SK-N-SH (cell line): ENCODE data around the gene GARRE1. TPM values are rescaled to one million over a fixed set of nuclear protein-coding genes. Genes with fewer than 3 reads are reported as not detected.
"Not testable (repeated sequence)": the region's sequence is repeated elsewhere in the genome, so short reads cannot be mapped to it uniquely, and the experiment has no call there.

ENCODE experiments used
- CTCF ChIA-PET: fragments of 300-600, 350-600 bp; formaldehyde crosslinking; extraction: SDS; loops from one replicate; lab custom pipeline; 2021; lab: Yijun Ruan, JAX
- POLR2A ChIA-PET: fragments of 350-600 bp; sonication (Branson Sonifier 250); formaldehyde crosslinking; extraction: SDS; loops from one replicate; lab custom pipeline; 2020; ENCODE audit warnings: antibody characterized with exemption, inconsistent platforms; lab: Yijun Ruan, JAX
- DNase-seq: peaks from one replicate; pipeline ENCODE4 v3.0.0; 2012
- H2AFZ ChIP-seq: fragments of 200-600 bp; sonication (generic); 2 replicates; pipeline ENCODE4 v1.8.1; 2016; ENCODE audit warnings: antibody characterized with exemption, mild to moderate bottlenecking, low read depth
- H3F3A ChIP-seq: fragments of 200-600 bp; sonication (generic); replicated peaks from 2 replicates; pipeline ENCODE3; 2016; ENCODE audit warnings: antibody characterized with exemption, mild to moderate bottlenecking; ENCODE audit not compliant: insufficient read depth
- H3K27ac ChIP-seq, 2 experiments: fragments of 200-500 bp in 1 of 2; fragments of 200-600 bp in 1 of 2; sonication (Bioruptor generic) in 1 of 2; sonication (generic), shearing (Covaris generic) in 1 of 2; 2 replicates each; pipeline versions ENCODE4 v1.5.1 to v1.6.1; 2014 to 2016; ENCODE audit warnings: low read depth in 2 of 2, inconsistent platforms in 1 of 2, low read length in 1 of 2, mild to moderate bottlenecking in 1 of 2, mixed read lengths in 1 of 2
- H3K27me3 ChIP-seq: fragments of 200-600 bp; sonication (generic), shearing (Covaris generic); 2 replicates; pipeline ENCODE4 v1.6.1; 2016; ENCODE audit warnings: mixed run types; ENCODE audit not compliant: insufficient read depth
- H3K36me3 ChIP-seq, 2 experiments: fragments of 200-500 bp in 1 of 2; fragments of 200-600 bp in 1 of 2; sonication (Bioruptor generic) in 1 of 2; sonication (generic) in 1 of 2; replicated peaks in 1 of 2; 2 replicates each; pipeline versions ENCODE3 to v1.5.1; 2014 to 2016; ENCODE audit warnings: low read length in 1 of 2, mild to moderate bottlenecking in 1 of 2; ENCODE audit not compliant: insufficient read depth in 2 of 2, control insufficient read depth in 1 of 2
- H3K4me1 ChIP-seq, 2 experiments: fragments of 200-500 bp in 1 of 2; fragments of 200-600 bp in 1 of 2; sonication (Bioruptor generic) in 1 of 2; sonication (generic), shearing (Covaris generic) in 1 of 2; 2 replicates each; pipeline versions ENCODE4 v1.5.1 to v1.6.1; 2014 to 2016; ENCODE audit warnings: low read depth in 1 of 2, low read length in 1 of 2, mixed run types in 1 of 2; ENCODE audit not compliant: insufficient read depth in 2 of 2, control insufficient read depth in 1 of 2
- H3K4me2 ChIP-seq: fragments of 200-600 bp; sonication (generic), shearing (Covaris generic); 2 replicates; pipeline ENCODE4 v1.6.1; 2017; ENCODE audit warnings: mixed run types
- H3K4me3 ChIP-seq, 2 experiments: fragments of 200-500 bp in 1 of 2; fragments of 200-600 bp in 1 of 2; sonication (Bioruptor generic) in 1 of 2; sonication (generic), shearing (Covaris generic) in 1 of 2; 2 replicates each; pipeline versions ENCODE4 v1.5.1 to v1.8.1; 2014 to 2016; ENCODE audit warnings: low read depth in 2 of 2, inconsistent platforms in 1 of 2, low read length in 1 of 2, mild to moderate bottlenecking in 1 of 2, mixed read lengths in 1 of 2, moderate library complexity in 1 of 2
- H3K79me2 ChIP-seq: fragments of 200-600 bp; sonication (generic); 2 replicates; pipeline ENCODE4 v1.8.1; 2017; ENCODE audit warnings: mild to moderate bottlenecking; ENCODE audit not compliant: insufficient read depth
- H3K9ac ChIP-seq: fragments of 200-600 bp; sonication (generic); 2 replicates; pipeline ENCODE4 v1.6.1; 2017; ENCODE audit warnings: mixed run types
- H3K9me2 ChIP-seq: fragments of 200-600 bp; sonication (generic); 2 replicates; pipeline ENCODE4 v1.6.1; 2017; ENCODE audit warnings: mixed run types
- H3K9me3 ChIP-seq: fragments of 200-600 bp; sonication (generic); 2 replicates; pipeline ENCODE4 v1.6.1; 2017; ENCODE audit warnings: mixed run types, mild to moderate bottlenecking, moderate library complexity
- H4K20me1 ChIP-seq: fragments of 200-600 bp; sonication (generic); 2 replicates; pipeline ENCODE4 v1.6.1; 2017; ENCODE audit warnings: mild to moderate bottlenecking, mixed run types; ENCODE audit not compliant: insufficient read depth
- MEF2A ChIP-seq: IDR thresholded peaks from 2 replicates; pipeline ENCODE4 v1.4.0; 2012; ENCODE audit warnings: low read depth, borderline replicate concordance
- WGBS: methylation state at CpG from one replicate; pipeline ENCODE4 v1.1.6; 2017; ENCODE audit warnings: low lambda C conversion rate; 5-methylcytosine and 5-hydroxymethylcytosine counted together
- polyA plus RNA-seq, 3 experiments: library from polyadenylated mRNA; depleted of rRNA; stranded (reverse); fragments of >200 nt; gene quantifications; 2 replicates each; pipeline ENCODE4 v1.2.3, GENCODE V29; 2012
- TF ChIP-seq, protein P1 (sequence below): IDR thresholded peaks from 2 replicates; pipeline ENCODE4 v1.4.0; 2012; ENCODE audit warnings: low read depth, borderline replicate concordance
- TF ChIP-seq, protein P2 (sequence below): fragments of 200-600 bp; sonication (generic); IDR thresholded peaks from 2 replicates; pipeline ENCODE4 v1.6.1; 2017; ENCODE audit warnings: antibody characterized with exemption, mild to moderate bottlenecking, moderate library complexity

The GARRE1 gene
- polyA plus RNA-seq, 1 of the 3 experiments (the other 2 are of a cell fraction), result 9.7 TPM

GRCh38 chr19:34241513-34242337, 12.6 kb upstream of the GARRE1 start:
- H3K79me2 ChIP-seq, result no peaks in the 10 kb centered on the region
- H3K27me3 ChIP-seq, result no peaks in the 10 kb centered on the region
- H4K20me1 ChIP-seq, result no peaks in the 10 kb centered on the region
- peaks cover 0 to 9% of the 10 kb centered on the region in 2 experiments; a peak in 3 of 4 replicates for H3K4me1 ChIP-seq
- no peaks in the 10 kb centered on the region for H3F3A ChIP-seq
- H3K9me2 ChIP-seq, result no peaks in the 10 kb centered on the region
- no peak overlapping the region for H3K4me2 ChIP-seq
- no peak overlapping the region for H3K27ac ChIP-seq
- H3K36me3 ChIP-seq, result no peaks in the 10 kb centered on the region
- POLR2A ChIA-PET, result no interaction called here
- H3K9ac ChIP-seq, result no peak overlapping the region
- DNase-seq, result no peak
- 94% methylated on average over 13 of the region's 13 CpGs for WGBS
- H2AFZ ChIP-seq, result no peak overlapping the region
- CTCF ChIA-PET, result no interaction called here
- no peak overlapping the region for H3K4me3 ChIP-seq
- TF ChIP-seq, protein P1, sequence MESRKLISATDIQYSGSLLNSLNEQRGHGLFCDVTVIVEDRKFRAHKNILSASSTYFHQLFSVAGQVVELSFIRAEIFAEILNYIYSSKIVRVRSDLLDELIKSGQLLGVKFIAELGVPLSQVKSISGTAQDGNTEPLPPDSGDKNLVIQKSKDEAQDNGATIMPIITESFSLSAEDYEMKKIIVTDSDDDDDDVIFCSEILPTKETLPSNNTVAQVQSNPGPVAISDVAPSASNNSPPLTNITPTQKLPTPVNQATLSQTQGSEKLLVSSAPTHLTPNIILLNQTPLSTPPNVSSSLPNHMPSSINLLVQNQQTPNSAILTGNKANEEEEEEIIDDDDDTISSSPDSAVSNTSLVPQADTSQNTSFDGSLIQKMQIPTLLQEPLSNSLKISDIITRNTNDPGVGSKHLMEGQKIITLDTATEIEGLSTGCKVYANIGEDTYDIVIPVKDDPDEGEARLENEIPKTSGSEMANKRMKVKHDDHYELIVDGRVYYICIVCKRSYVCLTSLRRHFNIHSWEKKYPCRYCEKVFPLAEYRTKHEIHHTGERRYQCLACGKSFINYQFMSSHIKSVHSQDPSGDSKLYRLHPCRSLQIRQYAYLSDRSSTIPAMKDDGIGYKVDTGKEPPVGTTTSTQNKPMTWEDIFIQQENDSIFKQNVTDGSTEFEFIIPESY, result no peak
- TF ChIP-seq, protein P2, sequence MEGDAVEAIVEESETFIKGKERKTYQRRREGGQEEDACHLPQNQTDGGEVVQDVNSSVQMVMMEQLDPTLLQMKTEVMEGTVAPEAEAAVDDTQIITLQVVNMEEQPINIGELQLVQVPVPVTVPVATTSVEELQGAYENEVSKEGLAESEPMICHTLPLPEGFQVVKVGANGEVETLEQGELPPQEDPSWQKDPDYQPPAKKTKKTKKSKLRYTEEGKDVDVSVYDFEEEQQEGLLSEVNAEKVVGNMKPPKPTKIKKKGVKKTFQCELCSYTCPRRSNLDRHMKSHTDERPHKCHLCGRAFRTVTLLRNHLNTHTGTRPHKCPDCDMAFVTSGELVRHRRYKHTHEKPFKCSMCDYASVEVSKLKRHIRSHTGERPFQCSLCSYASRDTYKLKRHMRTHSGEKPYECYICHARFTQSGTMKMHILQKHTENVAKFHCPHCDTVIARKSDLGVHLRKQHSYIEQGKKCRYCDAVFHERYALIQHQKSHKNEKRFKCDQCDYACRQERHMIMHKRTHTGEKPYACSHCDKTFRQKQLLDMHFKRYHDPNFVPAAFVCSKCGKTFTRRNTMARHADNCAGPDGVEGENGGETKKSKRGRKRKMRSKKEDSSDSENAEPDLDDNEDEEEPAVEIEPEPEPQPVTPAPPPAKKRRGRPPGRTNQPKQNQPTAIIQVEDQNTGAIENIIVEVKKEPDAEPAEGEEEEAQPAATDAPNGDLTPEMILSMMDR, result peak; percentile 25; the same call in 1 of the 2 replicates
- H3K9me3 ChIP-seq, result no peaks in the 10 kb centered on the region

DNA sequence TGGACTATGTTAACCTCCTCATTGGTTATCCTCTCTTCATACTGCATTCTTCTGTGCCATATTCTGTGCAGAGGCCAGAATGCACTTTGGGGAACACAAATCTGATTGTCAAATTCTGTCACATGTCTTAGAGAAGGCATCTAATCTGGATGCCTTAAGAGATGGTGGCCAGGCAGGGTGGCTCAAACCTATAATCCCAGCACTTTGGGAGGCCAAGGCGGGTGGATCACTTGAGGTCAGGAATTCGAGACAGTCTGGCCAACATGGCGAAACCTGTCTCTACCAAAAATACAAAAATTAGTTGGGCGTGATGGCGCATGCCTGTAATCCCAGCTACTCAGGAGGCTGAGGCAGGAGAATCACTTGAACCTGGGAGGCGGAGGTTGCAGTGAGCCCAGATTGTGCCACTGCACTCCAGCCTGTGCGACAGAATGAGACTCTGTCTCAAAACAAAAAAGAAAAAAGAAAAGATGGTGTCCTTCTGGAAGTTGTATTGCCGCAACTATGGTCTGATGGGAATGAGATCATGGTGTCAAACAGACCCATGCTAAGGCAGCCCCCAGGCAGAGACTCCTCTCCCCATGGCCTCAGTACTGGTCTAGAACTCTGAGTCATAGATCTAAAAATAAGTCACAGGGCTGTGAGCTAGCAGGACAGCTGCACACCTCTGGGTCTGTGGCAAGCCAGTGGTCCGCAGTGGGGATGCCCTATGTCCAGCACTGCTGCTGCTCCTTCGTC, 11.0 kb upstream of the GARRE1 start:
- not testable (repeated sequence) for DNase-seq, H3K9ac ChIP-seq
- 96% methylated on average over 8 of the region's 10 CpGs for WGBS

More for the DNA sequence above, 11.0 kb upstream of the GARRE1 start:
- H3K27ac ChIP-seq, result 0 out of 4 replicates have a peak overlapping the region, but pooled peaks of 1 of the 2 experiments have one; percentile 9
- H3K4me2 ChIP-seq, H3K4me1 ChIP-seq, H2AFZ ChIP-seq, H3K27me3 ChIP-seq, POLR2A ChIA-PET, H3K4me3 ChIP-seq, CTCF ChIA-PET, H3K79me2 ChIP-seq, H4K20me1 ChIP-seq: not testable (repeated sequence)
- peak; percentile 81 for TF ChIP-seq MEF2A
- TF ChIP-seq, all 33 proteins: peak for 1; not testable (repeated sequence) for 32
- not testable (repeated sequence) for H3F3A ChIP-seq, H3K36me3 ChIP-seq, H3K9me2 ChIP-seq, H3K9me3 ChIP-seq
